Neutrophil (primary cell): ENCODE results near the gene DPYD.

ENCODE experiments used
- H3K27ac ChIP-seq: fragments of 200-600 bp; sonication (generic); 2 replicates; pipeline ENCODE4 v1.5.1; 2016; ENCODE audit warnings: mild to moderate bottlenecking, moderate library complexity
- H3K27me3 ChIP-seq: fragments of 200-600 bp; sonication (generic); 2 replicates; pipeline ENCODE4 v1.6.0; 2016; ENCODE audit warnings: mild to moderate bottlenecking
- H3K36me3 ChIP-seq: fragments of 200-600 bp; sonication (generic); 2 replicates; pipeline ENCODE4 v1.5.1; 2017
- H3K4me1 ChIP-seq, 2 experiments: fragments of 200-600 bp in 1 of 2; sonication (generic) in 1 of 2; 1 replicate in 1 of 2; 2 replicates in 1 of 2; pipeline versions ENCODE4 v1.5.1 to v1.6.1; 2013 to 2016; ENCODE audit warnings: low read depth in 1 of 2, low read length in 1 of 2, mild to moderate bottlenecking in 1 of 2, moderate library complexity in 1 of 2; ENCODE audit not compliant: control insufficient read depth in 1 of 2, insufficient read depth in 1 of 2
- H3K4me3 ChIP-seq, 2 experiments: fragments of 200-600 bp in 1 of 2; sonication (generic) in 1 of 2; 1 replicate in 1 of 2; 2 replicates in 1 of 2; pipeline ENCODE4 v1.5.1; 2013 to 2016; ENCODE audit warnings: low read depth in 1 of 2, low read length in 1 of 2, mild to moderate bottlenecking in 1 of 2, moderate library complexity in 1 of 2
- H3K9me3 ChIP-seq: fragments of 200-600 bp; sonication (generic); 2 replicates; pipeline ENCODE4 v1.5.1; 2016
- TF ChIP-seq, protein P1 (sequence below): fragments of 200-600 bp; sonication (generic); IDR thresholded peaks from 2 replicates; pipeline ENCODE4 v1.5.1; 2016; ENCODE audit warnings: antibody characterized with exemption

Gene DPYD

DNA sequence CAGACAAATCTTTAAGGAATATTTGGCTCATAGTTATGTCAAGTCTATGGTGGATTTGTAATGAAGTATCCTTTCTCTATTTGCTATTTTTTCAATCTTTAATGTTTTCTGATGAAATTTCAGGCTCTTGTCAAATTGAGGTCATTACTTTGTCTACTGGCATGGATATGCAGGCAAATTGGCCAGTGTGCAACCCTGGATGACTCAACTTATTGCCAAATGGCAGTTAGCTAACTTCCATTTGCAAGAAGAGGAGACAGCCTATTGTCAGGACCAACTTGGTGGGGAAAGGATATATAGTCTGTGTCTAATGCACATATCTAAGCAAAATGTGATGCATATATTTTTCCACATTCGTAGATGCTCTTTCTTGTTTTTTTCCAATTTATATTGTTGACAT, 668.8 kb downstream of the DPYD start:
- peaks cover 28 to 49% of the 10 kb centered on the region in 2 experiments for H3K4me1 ChIP-seq
- H3K4me3 ChIP-seq = no peak overlapping the region
- TF ChIP-seq, protein P1, sequence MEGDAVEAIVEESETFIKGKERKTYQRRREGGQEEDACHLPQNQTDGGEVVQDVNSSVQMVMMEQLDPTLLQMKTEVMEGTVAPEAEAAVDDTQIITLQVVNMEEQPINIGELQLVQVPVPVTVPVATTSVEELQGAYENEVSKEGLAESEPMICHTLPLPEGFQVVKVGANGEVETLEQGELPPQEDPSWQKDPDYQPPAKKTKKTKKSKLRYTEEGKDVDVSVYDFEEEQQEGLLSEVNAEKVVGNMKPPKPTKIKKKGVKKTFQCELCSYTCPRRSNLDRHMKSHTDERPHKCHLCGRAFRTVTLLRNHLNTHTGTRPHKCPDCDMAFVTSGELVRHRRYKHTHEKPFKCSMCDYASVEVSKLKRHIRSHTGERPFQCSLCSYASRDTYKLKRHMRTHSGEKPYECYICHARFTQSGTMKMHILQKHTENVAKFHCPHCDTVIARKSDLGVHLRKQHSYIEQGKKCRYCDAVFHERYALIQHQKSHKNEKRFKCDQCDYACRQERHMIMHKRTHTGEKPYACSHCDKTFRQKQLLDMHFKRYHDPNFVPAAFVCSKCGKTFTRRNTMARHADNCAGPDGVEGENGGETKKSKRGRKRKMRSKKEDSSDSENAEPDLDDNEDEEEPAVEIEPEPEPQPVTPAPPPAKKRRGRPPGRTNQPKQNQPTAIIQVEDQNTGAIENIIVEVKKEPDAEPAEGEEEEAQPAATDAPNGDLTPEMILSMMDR = no peak
- H3K36me3 ChIP-seq = no peaks in the 10 kb centered on the region
- peak overlapping the region; percentile 42 for H3K27ac ChIP-seq
- no peaks in the 10 kb centered on the region for H3K27me3 ChIP-seq
- H3K9me3 ChIP-seq = no peaks in the 10 kb centered on the region

DNA sequence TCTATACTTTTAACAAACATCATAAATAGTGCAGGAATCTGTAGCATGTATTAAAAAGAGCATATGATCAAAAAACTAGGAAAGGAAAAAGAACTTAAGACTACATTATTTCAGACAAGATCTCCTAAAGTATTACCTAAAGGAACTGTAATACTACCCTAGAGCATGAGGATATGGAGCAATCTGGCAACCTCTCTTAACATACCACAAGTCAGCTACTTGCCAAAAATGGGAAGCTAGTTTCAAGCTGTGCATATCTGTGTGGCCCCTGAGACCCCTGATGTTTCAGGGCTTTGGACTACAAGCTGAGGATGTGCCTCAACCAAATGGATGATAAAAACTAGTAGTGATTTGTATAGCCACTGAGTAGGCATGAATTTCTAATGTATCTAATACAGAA, 673.6 kb downstream of the DPYD start:
- no peaks in the 10 kb centered on the region for H3K9me3 ChIP-seq
- no peaks in the 10 kb centered on the region for H3K27me3 ChIP-seq
- H3K27ac ChIP-seq = peak overlapping the region; percentile 63
- peaks cover 29 to 41% of the 10 kb centered on the region in 2 experiments for H3K4me1 ChIP-seq
- H3K36me3 ChIP-seq = no peaks in the 10 kb centered on the region
- no peak overlapping the region for H3K4me3 ChIP-seq
- TF ChIP-seq, protein P1 = no peak

DNA sequence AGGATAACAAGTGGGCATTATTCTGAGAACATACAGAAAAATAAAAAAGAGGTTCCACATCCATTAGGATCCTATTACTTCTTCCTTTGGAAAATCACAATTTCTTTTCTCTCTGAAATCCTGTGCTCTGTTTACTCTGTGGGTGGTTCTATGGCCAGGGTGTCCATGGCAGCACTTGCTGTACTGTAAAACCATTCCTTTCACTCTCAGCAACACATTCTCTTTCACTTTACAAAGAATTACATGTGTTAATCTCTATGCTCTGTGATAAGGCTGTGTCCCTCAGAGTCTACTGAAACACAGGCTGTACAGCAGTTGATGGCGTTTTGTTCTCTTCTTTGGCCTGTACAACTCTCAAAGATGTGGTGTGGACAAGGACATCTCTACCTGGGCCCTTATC, 675.2 kb downstream of the DPYD start:
- TF ChIP-seq, protein P1 = no peak
- H3K4me3 ChIP-seq = no peak overlapping the region

DNA sequence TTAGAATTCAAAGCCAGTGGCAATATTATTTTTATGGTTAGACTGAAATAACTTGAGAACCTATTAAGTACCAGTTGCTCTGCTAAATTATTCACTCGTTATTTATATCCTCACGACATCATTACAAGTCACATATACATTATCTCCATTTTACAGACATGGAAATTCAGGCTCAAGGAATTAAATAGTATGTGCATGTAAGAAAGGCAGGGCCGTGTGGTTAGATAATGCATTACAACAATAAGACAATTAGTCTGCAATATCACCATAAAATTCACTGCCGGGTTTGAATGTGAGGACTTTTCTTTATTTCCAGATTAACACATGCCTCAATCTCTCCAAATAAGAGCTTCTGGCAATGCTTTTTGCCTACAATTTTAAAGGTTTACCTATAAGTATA, 675.8 kb downstream of the DPYD start:
- no peaks in the 10 kb centered on the region for H3K36me3 ChIP-seq
- no peaks in the 10 kb centered on the region for H3K27me3 ChIP-seq
- TF ChIP-seq, protein P1 = no peak
- no peaks in the 10 kb centered on the region for H3K9me3 ChIP-seq
- peaks cover 21 to 33% of the 10 kb centered on the region in 2 experiments for H3K4me1 ChIP-seq
- H3K27ac ChIP-seq = no peak overlapping the region
- no peak overlapping the region for H3K4me3 ChIP-seq

More for the DNA sequence above, 675.2 kb downstream of the DPYD start:
- no peak overlapping the region for H3K27ac ChIP-seq
- no peaks in the 10 kb centered on the region for H3K27me3 ChIP-seq
- no peaks in the 10 kb centered on the region for H3K36me3 ChIP-seq
- peaks cover 21 to 33% of the 10 kb centered on the region in 2 experiments for H3K4me1 ChIP-seq
- no peaks in the 10 kb centered on the region for H3K9me3 ChIP-seq

DNA sequence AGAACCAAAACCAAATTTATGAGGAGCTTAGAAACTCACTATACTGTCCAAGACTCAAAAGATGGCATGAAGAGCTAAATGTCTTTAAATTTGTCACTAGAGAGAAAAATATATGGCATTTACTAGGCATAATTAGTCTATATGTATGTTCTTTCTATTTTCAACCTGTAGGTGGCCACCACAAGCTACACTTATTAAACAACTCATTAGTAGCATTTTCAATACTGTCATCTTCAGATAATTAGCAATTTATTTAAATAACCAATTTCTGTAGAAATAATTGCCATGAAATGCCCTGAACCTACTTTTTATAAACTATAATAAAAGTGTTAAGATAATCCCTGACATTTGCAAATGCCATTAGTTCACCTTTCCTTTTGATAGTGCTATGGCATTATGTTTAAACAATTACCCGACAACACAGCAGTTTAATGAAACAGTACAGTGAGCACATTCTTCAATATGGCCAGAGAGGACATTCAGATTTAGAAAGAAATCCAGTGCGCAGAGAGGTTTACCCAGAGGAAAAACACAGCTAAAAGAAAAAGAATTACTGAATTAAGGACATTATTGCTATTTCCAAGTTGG, 676.8 kb downstream of the DPYD start:
- Histone ChIP-seq H3K4me1 (peaks cover 21 to 33% of the 10 kb centered on the region in 2 experiments), H3K36me3 (no peaks in the 10 kb centered on the region), H3K27me3 (no peaks in the 10 kb centered on the region), H3K4me3 (no peak overlapping the region), H3K27ac (no peak overlapping the region), H3K9me3 (no peaks in the 10 kb centered on the region)
- TF ChIP-seq, protein P1 = no peak
